Measurements from ENCODE around the gene THSD4.

Gene THSD4

GRCh38 chr15:71114887-71115566 is at the start of gene THSD4:
TSS of gene THSD4 (plus strand) at chr15:71115471.
- DNase-seq: peak; percentile 56

GRCh38 chr15:71066983-71067382 is 48.3 kb upstream of the THSD4 start:
- DNase-seq: no peak

- no peak for DNase-seq
These were observed 45.6 kb upstream of the THSD4 start for GRCh38 chr15:71069693-71070092.

- DNase-seq: no peak
These were observed 43.7 kb upstream of the THSD4 start for GRCh38 chr15:71071529-71071928.

- no peak for DNase-seq
These were observed 42.8 kb upstream of the THSD4 start for GRCh38 chr15:71072423-71072822.

- DNase-seq: no peak
These were observed 36.6 kb upstream of the THSD4 start for GRCh38 chr15:71078506-71079207.

DNA sequence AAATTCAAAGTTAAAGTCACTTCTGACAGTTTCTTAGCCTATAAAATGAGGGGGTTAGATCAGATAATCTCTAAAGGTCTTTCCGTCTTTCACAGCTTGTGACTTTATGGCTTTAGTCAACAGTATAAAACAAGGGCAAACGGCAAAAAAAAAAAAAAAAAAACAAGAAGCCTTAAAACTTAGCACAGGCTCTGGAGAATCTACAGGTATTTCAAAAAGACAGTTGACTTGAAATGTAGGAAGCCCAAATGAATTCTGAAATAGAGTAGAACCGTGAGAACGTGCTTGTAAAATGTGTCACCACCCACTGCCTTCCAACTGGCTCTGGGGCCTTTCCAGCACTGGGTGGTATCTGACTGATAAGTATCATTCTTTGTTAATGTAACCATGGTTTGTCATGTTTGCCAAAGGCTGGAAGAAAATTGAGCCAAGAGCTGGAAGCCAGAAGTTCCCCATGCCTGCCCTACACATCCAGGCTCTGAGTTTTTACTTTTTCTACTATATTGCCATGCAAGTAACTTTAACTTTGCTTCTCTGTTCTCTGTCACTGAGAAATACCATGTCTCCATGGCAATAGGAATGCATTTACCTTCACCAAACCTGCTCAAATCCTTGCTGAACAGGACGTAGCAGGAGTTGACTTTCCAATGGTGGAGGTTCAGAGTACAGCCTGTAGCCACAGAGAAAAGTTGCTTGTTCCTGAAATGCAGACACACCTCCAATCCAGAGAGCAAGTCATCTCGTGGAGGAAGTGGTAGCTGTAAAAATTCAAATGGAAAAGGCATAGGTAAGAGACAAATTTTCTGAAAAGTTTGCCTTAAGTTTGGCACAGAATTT is 35.8 kb upstream of the THSD4 start:
- no peak for DNase-seq

- DNase-seq: no peak
These were observed 35.1 kb upstream of the THSD4 start for GRCh38 chr15:71080166-71080565.

- no peak for DNase-seq
These were observed 34.6 kb upstream of the THSD4 start for GRCh38 chr15:71080705-71081104.

- no peak for DNase-seq
These were observed 32.5 kb upstream of the THSD4 start for GRCh38 chr15:71082803-71083202.

GRCh38 chr15:71083349-71083748 is 31.9 kb upstream of the THSD4 start:
- no peak for DNase-seq

DNA sequence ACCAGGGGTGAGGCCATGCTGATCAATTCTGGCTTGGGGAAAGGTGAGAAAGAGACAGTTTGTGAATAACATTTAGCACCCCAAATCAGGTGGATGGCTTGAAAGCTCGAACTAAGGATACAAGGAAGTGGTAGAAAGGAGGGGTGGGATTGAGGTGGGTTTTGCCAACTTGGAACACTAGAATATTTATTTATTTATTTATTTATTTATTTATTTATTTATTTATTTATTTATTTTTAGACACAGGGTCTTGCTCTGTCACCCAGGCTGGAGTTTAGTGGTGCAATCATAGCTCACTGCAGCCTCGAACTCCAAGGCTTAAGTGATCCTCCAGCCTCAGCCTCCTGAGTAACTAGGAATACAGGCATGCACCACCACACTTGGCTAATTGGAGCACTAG is 31.0 kb upstream of the THSD4 start:
- DNase-seq: no peak

GRCh38 chr15:71085809-71086208 is 29.5 kb upstream of the THSD4 start:
- no peak for DNase-seq

- no peak for DNase-seq
These were observed 27.1 kb upstream of the THSD4 start for GRCh38 chr15:71088155-71088554.

DNA sequence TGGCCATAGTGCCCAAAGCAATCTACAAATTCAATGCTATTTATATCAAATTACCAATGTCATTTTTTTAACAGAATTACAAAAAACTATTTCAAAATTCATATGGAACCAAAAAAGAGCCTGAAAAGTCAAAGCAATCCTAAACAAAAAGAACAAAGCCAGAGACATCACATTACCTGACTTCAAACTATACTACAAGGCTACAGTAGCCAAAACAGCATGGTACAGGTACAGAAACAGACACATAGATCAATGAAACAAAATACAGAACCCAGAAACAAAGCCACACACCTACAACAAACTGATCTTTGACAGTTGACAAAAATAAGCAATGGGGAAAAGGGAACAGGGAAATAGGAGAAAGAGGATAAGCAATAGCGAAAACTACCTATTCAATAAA is 26.6 kb upstream of the THSD4 start:
- no peak for DNase-seq

GRCh38 chr15:71089801-71090200 is 25.5 kb upstream of the THSD4 start:
- DNase-seq: no peak

- DNase-seq: no peak
These were observed 23.7 kb upstream of the THSD4 start for GRCh38 chr15:71091601-71092000.

- DNase-seq: no peak
These were observed 23.1 kb upstream of the THSD4 start for GRCh38 chr15:71092056-71092600.

- no peak for DNase-seq
These were observed 21.9 kb upstream of the THSD4 start for GRCh38 chr15:71093054-71094024.

- no peak for DNase-seq
These were observed 21.1 kb upstream of the THSD4 start for GRCh38 chr15:71094137-71094536.

DNA sequence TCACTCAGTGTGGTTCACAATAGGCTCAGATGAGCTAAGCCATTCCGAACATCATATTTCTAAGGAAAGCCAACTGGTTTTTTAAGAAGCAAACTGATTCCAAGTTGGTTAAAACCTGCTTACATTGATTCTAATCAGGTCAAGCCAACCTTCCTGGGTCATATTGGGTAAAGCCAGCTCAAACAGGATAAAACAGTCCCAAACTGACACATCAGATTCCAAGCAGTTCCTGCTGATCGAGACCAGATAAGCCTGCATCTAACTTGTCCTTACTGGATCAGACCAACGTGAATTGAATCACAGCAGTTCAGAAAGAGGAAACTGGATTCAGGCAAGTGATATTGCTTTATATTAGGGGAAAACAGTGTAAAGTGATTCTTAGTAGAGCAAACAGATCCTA is 18.6 kb upstream of the THSD4 start:
- no peak for DNase-seq

GRCh38 chr15:71097890-71098289 is 17.4 kb upstream of the THSD4 start:
- DNase-seq: no peak

Data from activated naive CD4-positive, alpha-beta T cell treated with Interleukin-2 at 50 U/mL for 16 hours (primary cell).